IPS-20b (cell line): ENCODE data around the gene SYTL1.
A peak's percentile ranks its signal among the peaks of the same experiment; 100 is the strongest.

ENCODE experiments used
- H3K27ac ChIP-seq: one replicate; pipeline ENCODE4 v1.5.1; 2013; ENCODE audit warnings: low read length
- H3K27me3 ChIP-seq: 2 replicates; pipeline ENCODE4 v1.6.1; 2013; ENCODE audit warnings: mild to moderate bottlenecking, low read length, inconsistent platforms; ENCODE audit not compliant: insufficient read depth
- H3K36me3 ChIP-seq: 2 replicates; pipeline ENCODE4 v1.6.1; 2013; ENCODE audit warnings: low read depth, mild to moderate bottlenecking, inconsistent platforms, low read length, moderate library complexity; ENCODE audit not compliant: insufficient read depth
- H3K4me1 ChIP-seq: 2 replicates; pipeline ENCODE4 v1.6.1; 2013; ENCODE audit warnings: mild to moderate bottlenecking, control low read depth, inconsistent platforms, low read length, moderate library complexity; ENCODE audit not compliant: insufficient read depth
- H3K4me3 ChIP-seq: 2 replicates; pipeline ENCODE4 v1.5.1; 2013; ENCODE audit warnings: mild to moderate bottlenecking, low read length, inconsistent platforms
- H3K9ac ChIP-seq: 2 replicates; pipeline ENCODE4 v1.6.1; 2013; ENCODE audit warnings: low read depth, mild to moderate bottlenecking, inconsistent platforms, low read length, moderate library complexity
- H3K9me3 ChIP-seq: 2 replicates; pipeline ENCODE4 v1.6.1; 2013; ENCODE audit warnings: mild to moderate bottlenecking, low read depth, low read length, inconsistent platforms; ENCODE audit not compliant: insufficient read depth

SYTL1 gene

DNA sequence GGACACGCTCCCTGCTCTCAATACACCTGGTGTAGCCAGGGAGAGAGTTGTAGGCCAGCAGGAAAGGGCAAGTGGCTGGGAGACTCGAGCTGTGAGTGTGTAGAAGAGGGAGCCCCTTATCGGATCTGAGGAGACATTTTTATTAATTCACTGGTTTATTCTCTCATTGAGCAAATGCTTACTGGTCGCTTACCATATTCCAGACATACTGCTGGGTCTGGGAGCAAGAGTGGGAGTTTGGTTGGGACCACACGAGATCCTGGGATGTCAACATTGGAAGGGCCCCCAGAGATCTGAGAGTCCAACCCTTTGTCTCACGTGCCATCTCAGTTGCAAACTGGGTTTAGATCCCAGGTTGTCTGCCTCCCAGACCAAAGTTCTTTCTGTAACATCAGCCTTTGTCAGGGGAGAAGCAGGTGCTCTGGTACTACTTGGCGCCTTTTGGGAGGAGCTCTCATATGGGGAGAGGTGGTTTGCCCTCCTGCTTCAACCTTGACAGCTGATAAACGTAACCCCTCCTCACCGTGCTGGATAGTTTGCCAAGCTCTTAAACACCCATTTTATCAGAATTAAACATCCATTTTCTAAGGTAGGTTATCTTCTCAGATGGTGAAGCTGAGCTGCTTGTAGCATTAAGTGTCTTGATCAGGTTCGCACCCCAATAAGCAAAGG, 19.1 kb upstream of the SYTL1 start:
- peak overlapping the region; percentile 68 for H3K27ac ChIP-seq
- H3K36me3 ChIP-seq = peaks cover 33% of the 10 kb centered on the region; the same call in 1 of the 2 replicates
- H3K4me1 ChIP-seq = peaks cover 4% of the 10 kb centered on the region; the same call in 1 of the 2 replicates
- peak overlapping the region; percentile 99 for H3K9ac ChIP-seq
- peak overlapping the region; percentile 96 for H3K4me3 ChIP-seq
- H3K27me3 ChIP-seq = peaks cover 5% of the 10 kb centered on the region; the same call in 1 of the 2 replicates
- no peaks in the 10 kb centered on the region for H3K9me3 ChIP-seq

DNA sequence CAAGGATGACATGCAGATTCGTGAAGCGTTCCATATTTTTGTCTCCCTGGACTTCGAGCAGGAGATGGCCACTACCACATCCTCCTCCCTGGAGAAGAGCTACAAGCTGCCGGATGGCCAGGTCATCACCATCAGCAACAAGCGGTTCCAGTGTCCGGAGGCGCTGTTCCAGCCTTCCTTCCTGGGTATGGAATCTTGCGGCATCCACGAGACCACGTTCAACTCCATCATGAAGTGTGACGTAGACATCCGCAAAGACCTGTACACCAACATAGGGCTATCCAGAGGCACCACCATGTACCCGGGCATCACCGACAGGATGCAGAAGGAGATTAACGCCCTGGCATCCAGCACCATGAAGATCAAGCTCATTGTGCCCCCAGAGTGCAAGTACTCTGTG, 16.5 kb upstream of the SYTL1 start:
- peaks cover 36% of the 10 kb centered on the region; the same call in 1 of the 2 replicates for H3K36me3 ChIP-seq
- H3K27me3 ChIP-seq = no peaks in the 10 kb centered on the region
- H3K4me3 ChIP-seq = no peak overlapping the region
- no peaks in the 10 kb centered on the region for H3K9me3 ChIP-seq
- no peak overlapping the region for H3K9ac ChIP-seq
- H3K4me1 ChIP-seq = peaks cover 4% of the 10 kb centered on the region; the same call in 1 of the 2 replicates
- H3K27ac ChIP-seq = no peak overlapping the region

DNA sequence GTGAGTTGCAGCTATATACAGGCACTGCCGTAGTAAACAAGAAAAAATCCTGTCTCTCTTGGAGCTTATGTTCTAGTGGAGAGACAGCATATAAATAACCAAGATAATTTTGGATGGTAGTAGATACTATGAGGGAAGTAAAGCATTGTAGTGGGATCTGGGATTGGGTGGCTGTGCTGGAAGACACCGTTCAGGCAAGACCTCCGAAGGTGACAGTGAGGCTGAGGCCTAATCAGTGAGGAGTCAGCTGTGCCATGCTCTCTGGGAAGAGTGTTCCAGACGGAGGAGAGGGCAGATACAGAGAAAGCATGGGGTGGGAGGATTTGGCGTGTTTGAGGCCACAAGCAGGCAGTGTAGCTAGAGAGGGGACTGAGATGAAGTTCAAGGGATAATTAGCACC, 13.9 kb upstream of the SYTL1 start:
- Histone ChIP-seq H3K9me3 (no peaks in the 10 kb centered on the region), H3K9ac (no peak overlapping the region), H3K27ac (no peak overlapping the region), H3K4me1 (peaks cover 3% of the 10 kb centered on the region; the same call in 1 of the 2 replicates), H3K4me3 (no peak overlapping the region), H3K36me3 (peaks cover 52% of the 10 kb centered on the region; the same call in 1 of the 2 replicates), H3K27me3 (no peaks in the 10 kb centered on the region)

DNA sequence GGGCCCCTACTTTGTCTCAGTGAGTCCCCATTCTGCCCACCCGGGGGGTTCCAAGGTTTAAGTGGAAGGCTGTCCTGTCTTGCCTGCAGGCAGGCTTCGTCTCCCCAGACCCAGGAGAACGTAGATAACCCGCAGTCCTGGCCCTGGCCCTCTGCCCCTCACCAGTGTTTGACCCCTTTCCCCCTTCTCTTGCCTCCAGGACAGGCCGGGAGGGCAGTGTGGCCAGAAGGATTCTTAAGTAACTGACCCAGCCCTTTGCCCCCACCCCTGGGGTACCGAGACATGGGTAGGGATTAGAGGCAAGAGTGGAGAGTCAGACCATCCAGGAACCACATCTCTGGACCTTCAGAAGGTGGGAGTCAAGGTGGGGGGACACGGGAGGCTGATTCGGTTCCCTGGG, 11.0 kb upstream of the SYTL1 start:
- Histone ChIP-seq H3K36me3 (peaks cover 61% of the 10 kb centered on the region), H3K9me3 (no peaks in the 10 kb centered on the region), H3K9ac (no peak overlapping the region), H3K4me1 (no peaks in the 10 kb centered on the region), H3K4me3 (no peak overlapping the region), H3K27ac (no peak overlapping the region), H3K27me3 (no peaks in the 10 kb centered on the region)

DNA sequence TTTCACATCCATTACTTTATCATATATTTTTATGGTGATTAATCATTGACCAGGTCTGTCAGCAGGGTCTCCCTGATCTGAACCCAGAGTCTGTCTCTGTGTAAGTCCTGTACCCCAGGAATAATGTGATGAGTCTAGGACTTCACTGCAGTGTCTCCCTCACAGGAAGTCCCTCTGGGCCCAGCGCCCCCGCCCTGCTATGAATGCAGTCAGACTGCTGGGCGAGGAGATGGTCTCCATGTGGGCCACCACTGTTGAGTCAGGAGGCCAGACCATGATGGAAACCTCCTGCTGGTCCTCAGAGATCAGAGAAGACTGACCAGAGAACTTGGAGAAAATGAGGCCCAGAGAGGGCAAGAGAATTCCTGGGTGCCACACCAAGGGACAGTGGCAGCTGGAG, 10.4 kb upstream of the SYTL1 start:
- Histone ChIP-seq H3K36me3 (peaks cover 55% of the 10 kb centered on the region), H3K9me3 (no peaks in the 10 kb centered on the region), H3K9ac (no peak overlapping the region), H3K4me1 (no peaks in the 10 kb centered on the region), H3K4me3 (no peak overlapping the region), H3K27ac (no peak overlapping the region), H3K27me3 (no peaks in the 10 kb centered on the region)

DNA sequence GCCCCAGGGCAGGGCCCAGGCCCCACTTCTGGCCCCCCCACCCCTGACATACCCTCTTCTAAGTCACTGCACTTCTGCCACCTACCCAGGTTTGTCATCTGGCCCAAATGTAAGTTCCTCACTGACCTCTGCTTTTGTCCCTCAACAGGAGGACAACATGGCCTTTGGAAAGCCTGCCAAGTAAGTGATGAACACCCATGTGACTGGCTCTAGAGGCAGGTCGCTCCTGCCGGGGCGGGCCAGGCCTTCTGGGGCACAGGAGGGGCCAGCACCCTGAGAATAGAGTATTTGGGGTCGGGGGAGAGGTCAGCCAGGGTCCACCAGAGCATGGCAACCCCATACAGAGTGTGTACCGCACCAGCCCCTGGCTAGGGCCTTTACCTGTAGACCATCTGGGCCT, 9.9 kb upstream of the SYTL1 start:
- Histone ChIP-seq H3K4me3 (no peak overlapping the region), H3K9me3 (no peaks in the 10 kb centered on the region), H3K9ac (no peak overlapping the region), H3K36me3 (peaks cover 50% of the 10 kb centered on the region), H3K27me3 (no peaks in the 10 kb centered on the region), H3K4me1 (no peaks in the 10 kb centered on the region), H3K27ac (no peak overlapping the region)

DNA sequence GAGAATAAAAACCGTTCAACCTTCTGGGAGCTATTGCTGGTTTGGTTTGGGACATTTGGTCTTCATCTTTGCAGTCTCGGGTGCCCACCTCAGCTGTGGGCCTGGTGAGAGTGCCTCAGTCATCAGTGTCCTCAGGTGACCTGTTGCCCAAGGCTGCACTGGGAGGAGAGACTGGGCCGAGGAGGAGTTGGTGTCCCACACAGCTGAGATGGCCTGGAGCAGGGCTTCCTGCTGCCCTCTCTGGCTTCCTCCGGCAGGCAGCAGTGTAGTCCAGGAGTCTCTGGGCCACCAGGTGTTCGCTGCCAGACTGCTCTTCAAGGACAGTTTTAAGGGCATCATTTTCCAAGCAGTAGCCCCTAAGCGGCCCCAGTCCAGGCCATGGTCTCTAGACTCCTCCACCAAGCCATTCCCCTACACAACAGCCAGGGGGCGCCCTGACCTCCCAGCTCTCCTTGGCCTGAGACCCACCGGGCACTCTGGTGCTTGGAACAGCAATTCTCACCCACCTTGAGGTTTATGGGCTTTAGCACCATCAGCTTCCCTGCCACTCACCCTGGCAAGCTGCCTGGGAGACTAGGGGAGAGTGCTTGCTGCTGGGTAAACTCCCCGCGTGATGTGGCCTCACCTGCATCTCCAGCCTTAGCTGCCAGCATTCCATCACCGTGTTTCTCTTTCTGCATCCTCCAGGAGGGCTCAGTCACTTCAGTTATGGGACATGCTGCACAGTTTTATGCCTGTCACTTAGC, 9.1 kb upstream of the SYTL1 start:
- no peak overlapping the region for H3K27ac ChIP-seq
- no peaks in the 10 kb centered on the region for H3K27me3 ChIP-seq
- no peaks in the 10 kb centered on the region for H3K4me1 ChIP-seq
- no peaks in the 10 kb centered on the region for H3K9me3 ChIP-seq
- H3K9ac ChIP-seq = no peak overlapping the region
- H3K36me3 ChIP-seq = peaks cover 43% of the 10 kb centered on the region
- H3K4me3 ChIP-seq = no peak overlapping the region

DNA sequence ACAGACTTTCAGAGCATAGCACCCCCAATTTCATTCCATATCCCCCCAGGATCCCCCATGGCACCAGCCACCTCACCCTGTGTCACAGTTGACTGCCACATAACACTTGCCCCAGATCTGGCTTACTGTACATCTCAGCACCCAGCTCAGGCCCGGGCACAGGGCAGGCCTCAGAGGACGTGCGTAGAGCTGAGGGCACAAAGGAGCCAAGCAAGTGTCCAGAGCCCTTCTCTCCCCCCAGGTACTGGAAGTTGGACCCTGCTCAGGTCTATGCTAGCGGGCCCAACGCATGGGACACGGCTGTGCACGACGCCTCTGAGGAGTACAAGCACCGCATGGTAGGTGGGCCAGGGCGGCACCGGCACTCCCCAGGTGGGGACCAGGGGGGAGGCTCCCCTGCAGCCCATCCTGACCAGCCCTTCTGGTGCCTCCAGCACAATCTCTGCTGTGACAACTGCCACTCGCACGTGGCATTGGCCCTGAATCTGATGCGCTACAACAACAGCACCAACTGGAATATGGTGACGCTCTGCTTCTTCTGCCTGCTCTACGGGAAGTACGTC, 8.0 kb upstream of the SYTL1 start:
- Histone ChIP-seq H3K27me3 (no peaks in the 10 kb centered on the region), H3K27ac (no peak overlapping the region), H3K9ac (no peak overlapping the region), H3K4me1 (no peaks in the 10 kb centered on the region; the same call in 1 of the 2 replicates), H3K4me3 (no peak overlapping the region), H3K36me3 (peaks cover 40% of the 10 kb centered on the region), H3K9me3 (no peaks in the 10 kb centered on the region)

DNA sequence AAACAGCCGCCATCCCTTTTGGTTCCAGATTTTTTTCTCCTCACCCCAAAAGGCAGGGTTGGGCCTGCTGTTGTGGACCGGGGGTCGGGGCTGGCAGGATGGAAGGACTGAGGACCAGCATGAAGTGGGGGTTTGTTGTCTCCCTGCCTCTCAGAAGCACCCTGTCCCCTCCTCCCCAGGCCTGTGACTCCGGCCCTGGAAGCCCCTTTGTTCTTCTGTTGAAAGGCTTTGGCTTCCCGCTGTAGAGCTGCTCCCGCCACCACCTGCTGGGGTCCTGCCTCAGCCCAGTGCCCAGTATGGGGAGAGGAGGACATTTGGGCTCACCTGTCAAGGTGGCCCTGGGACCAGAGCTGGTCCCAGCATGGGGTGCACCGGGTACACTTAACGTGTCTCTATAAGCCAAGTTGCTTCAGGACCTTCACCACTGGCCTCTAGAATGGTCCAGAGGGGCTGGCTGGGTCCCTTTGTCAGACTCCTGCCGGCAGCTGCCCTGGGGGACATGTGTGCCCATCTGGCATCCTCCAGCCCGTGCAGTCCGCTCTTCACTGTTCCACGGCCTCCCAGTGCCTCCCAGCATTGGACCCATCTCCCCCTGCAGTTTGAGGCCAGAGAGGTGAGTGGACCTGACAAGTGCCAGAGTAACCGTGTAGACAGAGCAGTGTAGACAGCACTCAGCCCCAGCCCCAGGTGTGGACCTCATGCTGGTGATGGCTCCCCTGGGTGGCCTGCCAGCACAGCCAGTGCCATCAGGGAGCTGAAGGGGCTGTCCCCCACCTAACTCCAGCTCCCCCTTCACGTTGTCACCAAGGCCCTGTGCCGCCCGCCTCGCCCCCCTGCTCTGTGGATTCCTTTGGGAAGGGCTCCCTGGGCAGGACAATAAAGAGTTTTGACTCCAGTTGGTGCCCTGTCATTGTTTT, 6.1 kb upstream of the SYTL1 start:
- H3K4me1 ChIP-seq = no peaks in the 10 kb centered on the region; the same call in 1 of the 2 replicates
- H3K9me3 ChIP-seq = no peaks in the 10 kb centered on the region
- no peak overlapping the region for H3K27ac ChIP-seq
- H3K36me3 ChIP-seq = peaks cover 40% of the 10 kb centered on the region
- no peak overlapping the region for H3K4me3 ChIP-seq
- no peak overlapping the region for H3K9ac ChIP-seq
- no peaks in the 10 kb centered on the region for H3K27me3 ChIP-seq

DNA sequence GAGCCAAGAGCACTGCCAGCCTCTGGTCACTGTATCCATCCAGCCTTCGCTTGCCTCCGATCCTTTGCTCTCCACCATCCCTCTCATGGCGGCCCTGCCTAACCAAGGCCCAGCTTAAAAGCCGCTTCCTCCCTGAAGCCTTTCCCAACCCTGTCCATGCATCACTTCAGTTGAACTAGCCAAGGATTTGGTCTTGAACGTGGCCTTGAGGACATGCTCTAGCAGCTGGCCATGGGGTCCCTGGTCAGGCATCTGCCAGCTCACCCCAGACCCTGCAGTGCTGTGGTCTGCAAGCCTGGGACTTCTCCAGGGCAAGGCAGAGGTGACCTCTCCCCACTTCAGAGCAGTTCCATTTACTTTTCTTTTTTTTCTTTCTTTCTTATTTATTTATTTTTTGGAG, 5.1 kb upstream of the SYTL1 start:
- H3K4me1 ChIP-seq = no peaks in the 10 kb centered on the region; the same call in 1 of the 2 replicates
- no peak overlapping the region for H3K9ac ChIP-seq
- no peak overlapping the region for H3K4me3 ChIP-seq
- H3K27me3 ChIP-seq = no peaks in the 10 kb centered on the region
- H3K36me3 ChIP-seq = peaks cover 33% of the 10 kb centered on the region
- no peak overlapping the region for H3K27ac ChIP-seq
- no peaks in the 10 kb centered on the region for H3K9me3 ChIP-seq

DNA sequence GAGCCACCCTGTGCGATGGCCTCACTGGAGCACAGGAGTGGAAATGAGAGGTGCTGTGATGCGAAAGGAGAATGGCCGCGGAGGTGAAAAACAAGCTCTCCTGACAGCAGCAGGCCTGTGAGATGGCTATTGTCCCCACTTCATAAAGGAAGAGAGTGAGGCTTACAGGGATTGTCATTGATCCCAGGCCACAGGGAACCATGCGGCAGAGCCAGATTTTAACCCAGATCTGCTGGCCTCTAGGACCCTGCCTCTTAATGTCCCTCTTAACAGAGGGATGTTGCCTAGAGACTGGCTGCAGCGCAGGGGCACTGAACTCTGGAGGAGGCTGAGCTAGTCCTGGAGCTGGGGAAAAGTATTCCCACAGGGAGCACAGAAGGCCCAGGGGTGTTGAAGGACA, 3.1 kb upstream of the SYTL1 start:
- H3K9me3 ChIP-seq = no peaks in the 10 kb centered on the region
- H3K36me3 ChIP-seq = peaks cover 16% of the 10 kb centered on the region
- no peak overlapping the region for H3K4me3 ChIP-seq
- peaks cover 4% of the 10 kb centered on the region; the same call in 1 of the 2 replicates for H3K4me1 ChIP-seq
- H3K9ac ChIP-seq = no peak overlapping the region
- no peaks in the 10 kb centered on the region for H3K27me3 ChIP-seq
- no peak overlapping the region for H3K27ac ChIP-seq
